Neural cell (in vitro differentiated cells): ENCODE results near the gene UFD1.

Source experiments
- CTCF ChIP-seq: fragments of 450-650 bp; IDR thresholded peaks from 2 replicates; pipeline ENCODE4 v1.5.1; 2014; ENCODE audit warnings: antibody characterized with exemption, mild to moderate bottlenecking, moderate library complexity; ENCODE audit not compliant: poor library complexity, severe bottlenecking
- EP300 ChIP-seq: fragments of 450-650 bp; conservative IDR thresholded peaks from 2 replicates; pipeline ENCODE4 v1.6.1; 2014; ENCODE audit warnings: antibody characterized with exemption, mild to moderate bottlenecking, moderate library complexity; ENCODE audit not compliant: poor library complexity, severe bottlenecking
- EZH2 ChIP-seq: fragments of 200-600, 300-800 bp; shearing (Covaris generic), sonication (generic); IDR thresholded peaks from 2 replicates; pipeline ENCODE4 v1.6.1; 2014; ENCODE audit warnings: antibody characterized with exemption, low read length, borderline replicate concordance, mild to moderate bottlenecking; ENCODE audit not compliant: insufficient read depth, poor library complexity, severe bottlenecking
- MXI1 ChIP-seq: fragments of 450-650 bp; conservative IDR thresholded peaks from 2 replicates; pipeline ENCODE4 v1.6.1; 2014; ENCODE audit warnings: antibody characterized with exemption, mild to moderate bottlenecking; ENCODE audit not compliant: poor library complexity, severe bottlenecking
- POLR2AphosphoS5 ChIP-seq: IDR thresholded peaks from 2 replicates; pipeline ENCODE4 v1.6.1; 2012
- RAD21 ChIP-seq: fragments of 450-650 bp; conservative IDR thresholded peaks from 2 replicates; pipeline ENCODE4 v1.6.1; 2014; ENCODE audit warnings: antibody characterized with exemption, mild to moderate bottlenecking, moderate library complexity
- SMC3 ChIP-seq: fragments of 450-650 bp; conservative IDR thresholded peaks from 2 replicates; pipeline ENCODE4 v1.6.1; 2014; ENCODE audit warnings: antibody characterized with exemption, mild to moderate bottlenecking, moderate library complexity; ENCODE audit not compliant: poor library complexity
- TAF1 ChIP-seq: IDR thresholded peaks from 2 replicates; pipeline ENCODE4 v1.6.1; 2012; ENCODE audit warnings: low read depth
- TF ChIP-seq, protein P1 (sequence below): IDR thresholded peaks from 2 replicates; pipeline ENCODE4 v1.6.1; 2012; ENCODE audit warnings: borderline replicate concordance

GRCh38 chr22:19420321-19420720 is 58.7 kb downstream of the UFD1 start:
- no peak for TF ChIP-seq CTCF
- TF ChIP-seq, protein P1, sequence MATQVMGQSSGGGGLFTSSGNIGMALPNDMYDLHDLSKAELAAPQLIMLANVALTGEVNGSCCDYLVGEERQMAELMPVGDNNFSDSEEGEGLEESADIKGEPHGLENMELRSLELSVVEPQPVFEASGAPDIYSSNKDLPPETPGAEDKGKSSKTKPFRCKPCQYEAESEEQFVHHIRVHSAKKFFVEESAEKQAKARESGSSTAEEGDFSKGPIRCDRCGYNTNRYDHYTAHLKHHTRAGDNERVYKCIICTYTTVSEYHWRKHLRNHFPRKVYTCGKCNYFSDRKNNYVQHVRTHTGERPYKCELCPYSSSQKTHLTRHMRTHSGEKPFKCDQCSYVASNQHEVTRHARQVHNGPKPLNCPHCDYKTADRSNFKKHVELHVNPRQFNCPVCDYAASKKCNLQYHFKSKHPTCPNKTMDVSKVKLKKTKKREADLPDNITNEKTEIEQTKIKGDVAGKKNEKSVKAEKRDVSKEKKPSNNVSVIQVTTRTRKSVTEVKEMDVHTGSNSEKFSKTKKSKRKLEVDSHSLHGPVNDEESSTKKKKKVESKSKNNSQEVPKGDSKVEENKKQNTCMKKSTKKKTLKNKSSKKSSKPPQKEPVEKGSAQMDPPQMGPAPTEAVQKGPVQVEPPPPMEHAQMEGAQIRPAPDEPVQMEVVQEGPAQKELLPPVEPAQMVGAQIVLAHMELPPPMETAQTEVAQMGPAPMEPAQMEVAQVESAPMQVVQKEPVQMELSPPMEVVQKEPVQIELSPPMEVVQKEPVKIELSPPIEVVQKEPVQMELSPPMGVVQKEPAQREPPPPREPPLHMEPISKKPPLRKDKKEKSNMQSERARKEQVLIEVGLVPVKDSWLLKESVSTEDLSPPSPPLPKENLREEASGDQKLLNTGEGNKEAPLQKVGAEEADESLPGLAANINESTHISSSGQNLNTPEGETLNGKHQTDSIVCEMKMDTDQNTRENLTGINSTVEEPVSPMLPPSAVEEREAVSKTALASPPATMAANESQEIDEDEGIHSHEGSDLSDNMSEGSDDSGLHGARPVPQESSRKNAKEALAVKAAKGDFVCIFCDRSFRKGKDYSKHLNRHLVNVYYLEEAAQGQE, result no peak
- TF ChIP-seq TAF1, result no peak
- no peak for TF ChIP-seq EZH2
- TF ChIP-seq POLR2AphosphoS5, result no peak
- TF ChIP-seq MXI1, result no peak
- no peak for TF ChIP-seq RAD21
- no peak for TF ChIP-seq EP300
- TF ChIP-seq SMC3, result no peak
